MCF 10A (cell line): ENCODE measurements around the gene MAPK11. TPM values are rescaled to one million over a fixed set of nuclear protein-coding genes. Genes with fewer than 3 reads are reported as not detected.

Experiments
- BruUV-seq: library from RNA; stranded (reverse); fragments of 400-500 nt; replicated peaks from 2 replicates; lab custom pipeline; 2021; lab: Mats Ljungman, UMichigan
- CTCF ChIA-PET: fragments of 300-600 bp; sonication (Branson Sonifier 250); formaldehyde crosslinking; extraction: SDS; loops from one replicate; lab custom pipeline; 2021; ENCODE audit warnings: antibody characterized with exemption, inconsistent platforms; lab: Yijun Ruan, JAX
- POLR2A ChIA-PET: fragments of 300-600, 350-650 bp; sonication (Branson Sonifier 250); formaldehyde crosslinking; extraction: SDS; loops from one replicate; lab custom pipeline; 2020; ENCODE audit warnings: antibody characterized with exemption, inconsistent platforms; lab: Yijun Ruan, JAX
- DNase-seq: peaks from one replicate; pipeline ENCODE4 v3.0.0-alpha.2; 2018; ENCODE audit not compliant: unreplicated experiment
- H3K27ac Mint-ChIP-seq: one replicate; pipeline ENCODE4 v1.8.0; 2022; ENCODE audit warnings: mild to moderate bottlenecking, low read depth, mixed read lengths; ENCODE audit not compliant: unreplicated experiment
- H3K27me3 Mint-ChIP-seq: one replicate; pipeline ENCODE4 v1.8.0; 2022; ENCODE audit warnings: mixed read lengths; ENCODE audit not compliant: insufficient read depth, unreplicated experiment
- H3K36me3 Mint-ChIP-seq: one replicate; pipeline ENCODE4 v1.8.0; 2022; ENCODE audit warnings: mild to moderate bottlenecking, moderate library complexity, mixed read lengths; ENCODE audit not compliant: insufficient read depth, unreplicated experiment
- H3K4me1 Mint-ChIP-seq: one replicate; pipeline ENCODE4 v1.8.0; 2022; ENCODE audit warnings: mixed read lengths; ENCODE audit not compliant: insufficient read depth, unreplicated experiment
- H3K4me3 Mint-ChIP-seq: one replicate; pipeline ENCODE4 v1.8.0; 2022; ENCODE audit warnings: mild to moderate bottlenecking, moderate library complexity, mixed read lengths; ENCODE audit not compliant: unreplicated experiment
- H3K9me3 Mint-ChIP-seq: one replicate; pipeline ENCODE4 v1.8.0; 2022; ENCODE audit warnings: mixed read lengths; ENCODE audit not compliant: unreplicated experiment
- intact Hi-C: fragments of 100-400 bp; cut with micrococcal nuclease; formaldehyde crosslinking; loops from 2 replicates; pipeline ENCODE4 v1.14.1; 2022
- total RNA-seq: library from RNA; stranded (reverse); gene quantifications from 2 replicates; pipeline ENCODE4 v1.2.3, GENCODE V29; 2022
- TF ChIP-seq, protein P1 (sequence below): fragments of 200-600 bp; IDR thresholded peaks from one replicate; pipeline ENCODE4 v1.8.0; 2022; ENCODE audit warnings: antibody characterized with exemption, mild to moderate bottlenecking; ENCODE audit not compliant: unreplicated experiment

MAPK11 gene
- total RNA-seq, 1 experiment from 2014 or later = 10.4 TPM

DNA sequence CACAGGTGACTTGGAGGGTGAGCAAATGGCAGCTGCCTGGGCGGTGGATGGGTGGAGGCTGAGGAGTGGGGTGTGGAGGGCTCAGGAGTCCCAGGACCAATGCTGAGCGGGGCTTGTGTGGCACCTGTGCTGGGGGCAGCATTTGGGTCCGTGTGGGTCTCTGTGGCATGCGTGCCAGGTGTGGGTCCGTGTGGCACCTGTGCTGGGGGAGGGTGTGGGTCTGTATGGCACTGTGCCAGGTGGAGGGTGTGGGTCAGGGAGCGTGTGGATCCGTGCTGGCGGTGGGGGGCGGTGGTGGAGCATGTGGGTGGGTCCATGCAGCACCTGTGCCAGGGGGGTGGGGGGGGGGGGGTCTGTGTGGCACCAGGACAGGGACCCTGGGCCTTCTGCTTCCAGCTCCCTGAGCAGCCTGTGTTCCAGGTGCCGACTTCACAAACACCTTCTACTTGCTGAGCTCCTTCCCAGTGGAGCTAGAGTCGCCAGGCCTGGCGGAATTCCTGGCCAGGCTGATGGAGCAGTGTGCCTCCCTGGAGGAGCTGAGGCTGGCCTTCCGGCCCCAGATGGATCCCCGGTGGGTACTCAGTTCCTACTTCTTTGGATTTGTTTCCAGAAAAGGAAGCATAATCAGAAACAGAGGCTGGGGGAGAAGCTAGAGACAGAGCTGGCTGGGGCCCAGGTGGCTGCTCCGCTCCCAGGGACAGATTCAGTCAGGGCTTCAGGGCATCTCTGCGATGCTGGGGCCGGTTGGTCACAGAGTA, 54.7 kb downstream of the MAPK11 start:
- Mint-ChIP-seq H3K4me1 (no peaks in the 10 kb centered on the region), H3K36me3 (peaks cover 69% of the 10 kb centered on the region), H3K9me3 (no peaks in the 10 kb centered on the region), H3K27ac (no peak overlapping the region), H3K4me3 (no peak overlapping the region), H3K27me3 (no peaks in the 10 kb centered on the region)
- BruUV-seq = no TSS peak
- POLR2A ChIA-PET = interaction anchor here (0.9 kb wide), 1 partner anchor 35 kb away, joined by 3 read pairs; the partner anchor contains the start of gene HDAC10
- intact Hi-C loops = no loop called here
- no peak for DNase-seq
- TF ChIP-seq, protein P1, sequence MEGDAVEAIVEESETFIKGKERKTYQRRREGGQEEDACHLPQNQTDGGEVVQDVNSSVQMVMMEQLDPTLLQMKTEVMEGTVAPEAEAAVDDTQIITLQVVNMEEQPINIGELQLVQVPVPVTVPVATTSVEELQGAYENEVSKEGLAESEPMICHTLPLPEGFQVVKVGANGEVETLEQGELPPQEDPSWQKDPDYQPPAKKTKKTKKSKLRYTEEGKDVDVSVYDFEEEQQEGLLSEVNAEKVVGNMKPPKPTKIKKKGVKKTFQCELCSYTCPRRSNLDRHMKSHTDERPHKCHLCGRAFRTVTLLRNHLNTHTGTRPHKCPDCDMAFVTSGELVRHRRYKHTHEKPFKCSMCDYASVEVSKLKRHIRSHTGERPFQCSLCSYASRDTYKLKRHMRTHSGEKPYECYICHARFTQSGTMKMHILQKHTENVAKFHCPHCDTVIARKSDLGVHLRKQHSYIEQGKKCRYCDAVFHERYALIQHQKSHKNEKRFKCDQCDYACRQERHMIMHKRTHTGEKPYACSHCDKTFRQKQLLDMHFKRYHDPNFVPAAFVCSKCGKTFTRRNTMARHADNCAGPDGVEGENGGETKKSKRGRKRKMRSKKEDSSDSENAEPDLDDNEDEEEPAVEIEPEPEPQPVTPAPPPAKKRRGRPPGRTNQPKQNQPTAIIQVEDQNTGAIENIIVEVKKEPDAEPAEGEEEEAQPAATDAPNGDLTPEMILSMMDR = no peak
- CTCF ChIA-PET = interaction anchor here (0.7 to 1.9 kb wide), 4 partner anchors 9 to 151 kb away, joined by 3 to 11 read pairs (median 4); no protein-coding TSS in a partner anchor

Other genes with a start within 250 kb of the MAPK11 start
- gene TTLL8, start 212.1 kb downstream of the MAPK11 start, total RNA-seq = not detected in 2 replicates
- gene MLC1, start 185.0 kb downstream of the MAPK11 start, total RNA-seq = not detected in 2 replicates
- not detected in 2 replicates for gene MOV10L1, start 180.4 kb downstream of the MAPK11 start, total RNA-seq
- 0.77 and 2.7 TPM in 2 replicates for gene PANX2, start 99.6 kb downstream of the MAPK11 start, total RNA-seq
- 60.6 and 63.8 TPM in 2 replicates for gene TRABD, start 84.5 kb downstream of the MAPK11 start, total RNA-seq
- 16.1 and 21.9 TPM in 2 replicates for gene SELENOO, start 69.4 kb downstream of the MAPK11 start, total RNA-seq
- gene TUBGCP6, start 25.4 kb downstream of the MAPK11 start, total RNA-seq = 27.6 and 27.9 TPM in 2 replicates
- gene HDAC10, start 19.1 kb downstream of the MAPK11 start, total RNA-seq = 27.5 and 29.2 TPM in 2 replicates
- gene MAPK12, start 8.7 kb downstream of the MAPK11 start, total RNA-seq = 24.9 and 25.0 TPM in 2 replicates
- 199 and 200 TPM in 2 replicates for gene PLXNB2, start 37.3 kb upstream of the MAPK11 start, total RNA-seq
- gene DENND6B, start 56.6 kb upstream of the MAPK11 start, total RNA-seq = 4.0 and 5.5 TPM in 2 replicates
- gene PPP6R2, start 72.9 kb upstream of the MAPK11 start, total RNA-seq = 28.4 and 30.1 TPM in 2 replicates
- 82.1 and 106 TPM in 2 replicates for gene SBF1, start 204.7 kb upstream of the MAPK11 start, total RNA-seq
- 35.4 and 39.7 TPM in 2 replicates for gene ADM2, start 211.2 kb upstream of the MAPK11 start, total RNA-seq
- 0.63 and 1.6 TPM in 2 replicates for gene MIOX, start 216.5 kb upstream of the MAPK11 start, total RNA-seq
- gene LMF2, start 237.3 kb upstream of the MAPK11 start, total RNA-seq = 49.4 and 50.9 TPM in 2 replicates
- 31.6 and 39.8 TPM in 2 replicates for gene NCAPH2, start 237.8 kb upstream of the MAPK11 start, total RNA-seq